GM19351 (cell line): ENCODE results near the gene MED22.
A peak's percentile ranks its signal among the peaks of the same experiment; 100 is the strongest.
"Not testable (repeated sequence)": the region's sequence is repeated elsewhere in the genome, so short reads cannot be mapped to it uniquely, and the experiment has no call there.

ENCODE experiments used
- ATAC-seq: cut with Tn5 transposase; IDR thresholded peaks from one replicate; pipeline ENCODE4 v1.9.1; 2021; ENCODE audit warnings: mild to moderate bottlenecking, moderate library complexity; ENCODE audit not compliant: unreplicated experiment

MED22 gene

DNA sequence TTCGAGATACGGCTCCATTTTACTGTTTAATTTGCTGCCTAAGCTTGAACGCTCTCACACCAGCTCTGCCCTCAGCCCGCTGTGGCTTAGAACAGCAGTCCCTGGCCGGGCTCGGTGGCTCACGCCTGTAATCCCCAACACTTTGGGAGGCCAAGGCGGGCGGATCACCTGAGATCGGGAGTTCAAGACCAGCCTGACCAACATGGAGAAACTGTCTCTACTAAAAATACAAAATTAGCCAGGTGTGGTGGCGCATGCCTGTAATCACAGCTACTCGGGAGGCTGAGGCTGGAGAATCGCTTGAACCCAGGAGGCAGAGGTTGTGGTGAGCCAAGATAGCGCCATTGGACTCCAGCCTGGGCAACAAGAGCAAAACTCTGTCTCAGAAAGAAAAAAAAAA lies 29.3 kb upstream of the MED22 start:
- not testable (repeated sequence) for ATAC-seq

DNA sequence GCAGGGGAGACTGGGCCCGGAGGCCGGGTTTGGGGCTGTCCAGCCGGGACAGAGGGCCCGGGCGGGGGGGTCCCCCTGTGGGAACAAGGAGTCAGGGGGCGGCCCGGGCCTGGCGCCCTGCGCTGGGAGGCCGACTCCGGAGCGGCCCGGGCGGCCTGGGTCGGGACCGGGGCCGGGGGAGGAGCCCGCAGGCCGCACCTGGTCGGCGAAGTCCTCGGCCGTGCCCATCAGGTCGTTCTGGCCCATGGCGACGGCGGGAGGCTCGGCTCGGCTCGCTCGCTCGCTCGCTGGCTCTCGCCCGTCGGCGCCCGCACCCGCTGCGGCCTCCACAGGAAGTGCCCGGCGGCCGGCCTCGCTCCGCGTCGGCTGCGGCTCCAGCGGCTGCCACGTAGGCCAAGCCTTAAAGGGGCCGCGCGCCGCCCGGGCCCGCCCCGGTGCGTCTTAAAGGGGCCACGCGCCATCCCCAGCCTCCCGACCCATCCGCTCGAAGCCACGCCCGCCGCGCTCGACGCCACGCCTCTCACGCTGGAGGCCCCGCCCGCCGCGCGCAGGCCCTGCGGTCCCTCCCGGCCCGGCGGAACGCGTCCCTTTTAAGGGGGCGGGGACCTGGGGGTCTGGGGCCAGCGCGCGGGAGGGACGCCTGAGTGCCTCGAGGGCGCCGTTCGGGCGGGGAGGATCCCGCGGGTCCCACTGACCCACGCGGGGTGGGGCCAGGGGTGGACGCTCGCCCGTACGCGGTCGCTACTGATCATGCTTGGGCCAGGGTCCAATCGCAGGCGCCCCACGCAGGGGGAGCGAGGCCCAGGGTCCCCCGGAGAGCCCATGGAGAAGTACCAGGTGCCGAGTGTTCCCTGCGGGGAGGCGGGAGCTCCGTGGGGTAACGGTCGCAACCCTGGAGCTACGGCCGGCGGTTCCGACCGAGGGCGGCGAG lies 28.1 kb upstream of the MED22 start, which contains the start of the genes STKLD1 and SURF4:
STKLD1 (plus strand) TSS at position 643 of the 931 bp plus-strand sequence; CDS start at position 751, 108 bp downstream.
SURF4 (minus strand) TSS at position 337 of the 931 bp plus-strand sequence; CDS start at position 246, 91 bp downstream.
- ATAC-seq = peak; percentile 92

GRCh38 chr9:133375116-133375723 lies 27.3 kb upstream of the MED22 start:
- peak; percentile 7 for ATAC-seq

DNA sequence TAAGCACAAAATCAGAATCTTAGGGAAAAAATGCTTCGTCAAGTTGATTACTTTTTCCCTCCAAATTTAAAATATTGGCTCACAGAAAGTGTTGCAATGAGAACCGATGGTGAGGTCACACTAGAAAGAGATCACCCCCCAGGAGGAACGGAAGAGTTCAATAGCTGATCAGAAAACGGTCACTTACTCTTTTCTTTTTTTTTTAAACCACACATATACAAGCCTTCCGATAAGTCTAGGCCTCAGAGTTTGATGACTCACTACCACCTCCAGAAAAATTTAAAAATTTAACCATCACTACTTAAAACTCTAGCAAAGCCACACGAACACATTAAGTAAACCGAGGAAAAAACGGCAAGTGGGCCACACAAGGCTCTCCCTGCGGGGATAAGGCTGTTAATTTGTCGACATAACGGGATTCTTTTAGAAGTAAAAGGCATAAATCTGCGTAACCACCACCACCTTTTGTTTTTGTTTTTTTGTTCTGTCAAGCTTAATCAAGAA lies 26.7 kb upstream of the MED22 start:
- no peak for ATAC-seq

DNA sequence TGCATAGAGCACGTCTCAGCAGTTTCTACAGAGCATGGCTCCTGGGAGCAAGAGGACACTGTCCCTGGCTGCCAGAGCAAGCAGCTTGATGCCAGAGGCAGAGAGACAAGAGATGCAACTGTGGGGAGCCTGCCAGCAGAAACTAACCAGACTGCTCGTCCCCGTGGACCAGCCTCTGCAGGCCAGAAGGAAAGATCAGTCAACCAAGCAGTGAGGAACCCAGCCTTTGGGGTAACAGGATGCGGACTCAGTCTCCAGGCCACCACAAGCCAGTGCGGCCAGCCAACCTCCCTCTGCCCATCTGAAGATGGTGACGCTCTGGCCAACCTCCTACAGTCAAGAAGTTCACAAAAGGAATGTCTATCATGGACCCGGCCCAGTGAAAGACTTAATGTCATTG lies 24.2 kb upstream of the MED22 start:
- no peak for ATAC-seq

DNA sequence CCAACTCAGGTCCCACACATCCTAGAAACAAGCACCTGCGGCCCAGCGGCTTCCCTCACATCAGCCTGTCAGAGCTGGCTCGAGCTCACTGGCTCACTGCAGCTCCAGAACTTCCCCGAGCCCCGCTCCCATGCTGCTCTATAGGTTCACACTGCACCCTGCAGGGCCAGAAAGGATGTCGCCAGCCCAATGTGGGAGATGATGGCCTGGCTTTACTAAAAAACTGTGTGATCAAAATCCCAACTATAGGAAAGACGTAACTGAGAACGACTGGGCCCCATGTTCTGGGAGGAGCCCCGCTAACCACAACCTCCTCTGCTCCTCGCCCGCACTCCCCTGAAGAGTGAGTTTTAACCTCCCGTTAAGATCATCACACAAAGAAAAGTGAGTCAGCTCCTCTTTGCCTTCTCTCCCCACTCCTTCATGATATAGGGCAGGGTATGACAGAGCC lies 23.4 kb upstream of the MED22 start:
- no peak for ATAC-seq

GRCh38 chr9:133370685-133371084 lies 22.8 kb upstream of the MED22 start:
- no peak for ATAC-seq

DNA sequence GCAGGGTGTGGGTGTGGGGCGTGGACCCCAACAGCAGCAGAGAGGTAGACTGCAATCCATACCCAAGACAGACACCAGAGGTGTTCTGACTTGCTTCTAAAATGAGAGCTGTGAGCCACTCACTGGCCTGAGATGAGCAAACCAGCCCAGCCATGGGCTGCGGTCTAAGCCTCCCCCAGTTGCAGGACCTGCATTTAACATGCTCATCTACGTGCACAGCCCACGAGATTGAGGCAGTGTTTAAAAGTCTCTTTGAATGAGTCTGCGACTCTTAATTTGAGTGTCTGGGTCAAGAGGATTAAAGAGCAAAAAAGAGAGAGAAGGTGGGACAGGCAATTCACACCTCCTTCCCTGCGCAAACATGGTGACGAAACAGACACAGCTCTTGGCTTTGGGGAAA lies 22.0 kb upstream of the MED22 start:
- no peak for ATAC-seq

- ATAC-seq = no peak
Observed at GRCh38 chr9:133369422-133369821, 21.5 kb upstream of the MED22 start.

DNA sequence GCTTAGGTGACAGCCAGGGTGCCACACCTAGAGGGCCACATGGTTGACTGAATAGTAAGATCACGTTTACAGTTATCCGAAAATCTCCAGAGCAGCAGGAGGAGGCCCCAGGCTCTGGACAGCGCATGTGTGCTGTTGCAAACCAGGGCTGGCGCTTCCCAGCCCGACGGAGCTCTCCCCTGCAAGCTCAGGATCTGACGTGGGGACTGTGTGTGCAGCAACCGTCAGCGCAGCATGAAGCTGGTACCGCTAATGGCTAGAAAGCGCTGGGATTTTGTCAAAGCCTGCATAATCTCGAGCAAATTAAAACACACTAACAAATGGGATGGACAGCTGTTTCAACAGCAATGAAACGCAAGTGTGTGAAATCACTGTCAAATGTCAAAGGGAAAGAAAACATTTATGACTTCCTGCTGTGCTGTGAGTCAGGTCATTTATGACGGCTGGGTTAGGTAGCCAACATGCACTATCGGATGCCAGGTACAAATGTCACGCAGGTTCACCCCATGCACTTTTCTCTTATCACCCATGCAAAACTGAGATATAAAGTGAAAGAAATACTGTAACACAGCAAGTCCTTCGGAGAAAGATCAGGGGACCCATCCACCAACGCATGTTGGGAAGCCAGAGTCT lies 20.4 kb upstream of the MED22 start:
- ATAC-seq = no peak

DNA sequence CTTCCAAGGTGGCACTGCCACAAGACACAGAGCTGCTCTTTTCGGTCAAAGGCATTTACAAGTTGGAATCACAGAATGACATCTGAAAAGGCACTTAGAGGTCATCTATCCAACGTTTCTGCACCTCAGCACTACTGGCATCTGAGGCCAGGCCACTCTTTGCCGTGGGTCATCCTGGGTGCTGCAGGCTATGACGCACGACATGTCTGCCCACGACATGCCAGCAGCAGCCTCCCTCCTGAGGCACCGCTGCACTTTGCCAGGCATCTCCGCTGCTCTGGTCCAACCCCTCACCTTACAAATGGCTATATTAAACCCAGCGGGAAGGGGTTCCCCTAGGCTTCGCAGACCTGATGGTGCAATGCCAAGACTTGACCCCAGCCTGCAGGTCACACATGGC lies 19.8 kb upstream of the MED22 start:
- ATAC-seq = no peak

- no peak for ATAC-seq
Observed at GRCh38 chr9:133367221-133367620, 19.3 kb upstream of the MED22 start.

DNA sequence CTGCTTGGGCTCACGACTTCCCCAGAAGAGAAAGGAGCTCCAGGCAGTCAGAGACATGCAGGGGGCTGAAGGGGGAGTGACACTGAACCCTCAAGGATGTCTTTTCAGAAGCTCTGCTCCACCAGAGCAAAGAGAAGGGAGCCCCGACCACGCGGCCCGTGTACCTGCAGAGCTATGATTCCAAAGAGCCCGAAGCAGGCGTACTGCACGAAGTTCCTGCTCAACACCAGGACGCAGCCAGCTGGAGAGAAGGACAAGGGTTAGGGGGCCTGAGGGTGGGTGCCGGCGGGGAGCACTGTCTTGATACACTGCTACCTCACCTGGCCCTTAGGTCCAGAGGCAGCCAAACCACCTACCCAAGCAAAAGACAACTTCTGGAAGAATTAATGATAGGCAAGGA lies 18.5 kb upstream of the MED22 start:
- ATAC-seq = no peak

- no peak for ATAC-seq
Observed at GRCh38 chr9:133362359-133363044, 14.6 kb upstream of the MED22 start.

- no peak for ATAC-seq
Observed at GRCh38 chr9:133361507-133362092, 13.7 kb upstream of the MED22 start.

GRCh38 chr9:133360400-133361393 lies 12.8 kb upstream of the MED22 start:
- ATAC-seq = no peak

GRCh38 chr9:133359399-133360175 lies 11.7 kb upstream of the MED22 start:
- ATAC-seq = no peak

GRCh38 chr9:133357656-133358055 lies 9.7 kb upstream of the MED22 start:
- ATAC-seq = no peak
